Mesodermal cell (in vitro differentiated cells): ENCODE results near the gene RGS3.

Experiments
- H3K27ac ChIP-seq: 2 replicates; pipeline ENCODE4 v1.7.0; 2013; ENCODE audit warnings: mild to moderate bottlenecking, low read depth, low read length, moderate library complexity; ENCODE audit not compliant: severe bottlenecking
- H3K36me3 ChIP-seq: 2 replicates; pipeline ENCODE4 v1.7.1; 2013; ENCODE audit warnings: mild to moderate bottlenecking, low read length, moderate library complexity; ENCODE audit not compliant: control insufficient read depth, insufficient read depth
- H3K4me1 ChIP-seq: one replicate; pipeline ENCODE4 v1.7.1; 2013; ENCODE audit warnings: mild to moderate bottlenecking, low read length; ENCODE audit not compliant: insufficient read depth, control insufficient read depth, poor library complexity, severe bottlenecking
- H3K4me3 ChIP-seq: 2 replicates; pipeline ENCODE4 v1.7.0; 2013; ENCODE audit warnings: low read length, control low read depth, mild to moderate bottlenecking; ENCODE audit not compliant: insufficient read depth, poor library complexity, severe bottlenecking; ENCODE audit errors: extremely low read depth
- H3K9me3 ChIP-seq: 2 replicates; pipeline ENCODE4 v1.7.1; 2013; ENCODE audit warnings: mild to moderate bottlenecking, low read length, moderate library complexity; ENCODE audit not compliant: control insufficient read depth
- WGBS, 2 experiments: methylation state at CpG; one replicate each; pipeline ENCODE4 v1.1.5; 2013; ENCODE audit warnings: missing lambda C conversion rate in 2 of 2; ENCODE audit not compliant: insufficient coverage in 2 of 2; 5-methylcytosine and 5-hydroxymethylcytosine counted together

RGS3 gene

DNA sequence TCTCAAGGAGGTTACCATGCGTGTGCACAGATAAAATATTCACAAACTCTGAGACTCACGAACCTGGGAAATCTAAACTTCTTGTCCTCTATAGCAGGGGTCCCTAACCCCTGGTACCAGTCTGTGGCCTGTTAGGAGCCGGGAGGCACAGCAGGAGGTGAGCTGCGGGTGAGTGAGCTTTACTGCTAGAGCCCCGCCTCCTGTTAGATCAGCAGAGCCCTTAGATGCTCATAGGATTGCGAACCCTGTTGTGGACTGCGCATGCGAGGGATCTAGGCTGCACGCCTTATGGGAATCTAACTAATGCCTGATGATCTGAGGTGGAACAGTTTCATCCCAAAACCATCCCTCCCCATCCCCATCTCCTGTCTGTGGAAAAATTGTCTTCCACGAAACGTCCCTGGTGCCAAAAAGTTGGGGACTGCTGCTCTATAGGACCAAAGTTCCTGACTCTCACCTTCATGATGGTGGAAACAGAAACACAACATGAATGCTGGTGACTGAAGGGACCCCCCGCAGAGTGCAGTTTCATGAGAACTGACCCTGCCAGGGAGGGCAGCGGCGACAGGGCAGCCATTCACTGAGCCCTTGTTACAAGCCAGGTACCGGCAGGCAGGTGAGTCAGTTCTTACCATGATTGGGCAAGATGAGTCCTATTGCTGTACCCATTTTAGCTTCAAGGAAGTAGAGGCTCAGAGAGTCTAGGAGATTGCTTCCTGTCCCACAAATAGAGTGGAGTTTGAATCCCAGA lies 181.9 kb downstream of the RGS3 start:
- H3K9me3 ChIP-seq, result no peaks in the 10 kb centered on the region
- 46 to 49% methylated on average over 12 of the region's 15 CpGs for whole genome bisulfite sequencing, 2 experiments
- H3K4me1 ChIP-seq, result peaks cover 5% of the 10 kb centered on the region
- no peak overlapping the region for H3K27ac ChIP-seq
- H3K4me3 ChIP-seq, result no peak overlapping the region
- H3K36me3 ChIP-seq, result no peaks in the 10 kb centered on the region

DNA sequence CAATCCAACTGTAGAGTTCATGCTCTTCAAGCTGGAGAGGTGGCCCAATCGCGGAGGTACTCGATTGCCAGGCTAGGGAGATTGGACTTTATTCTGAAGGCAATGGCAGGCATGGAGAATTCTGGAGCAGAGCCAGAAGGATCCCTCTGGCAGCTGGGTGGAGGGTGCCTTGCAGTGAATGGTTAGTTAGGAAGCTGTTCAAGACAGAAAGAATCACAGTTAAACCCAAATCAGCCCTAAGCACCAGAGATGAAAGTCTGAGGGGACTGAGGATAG lies 182.4 kb downstream of the RGS3 start:
- 72 to 93% methylated on average over 3 of the region's 3 CpGs for WGBS, 2 experiments
- Histone ChIP-seq H3K4me3 (no peak overlapping the region), H3K27ac (no peak overlapping the region), H3K4me1 (peaks cover 10% of the 10 kb centered on the region), H3K36me3 (no peaks in the 10 kb centered on the region), H3K9me3 (no peaks in the 10 kb centered on the region)

DNA sequence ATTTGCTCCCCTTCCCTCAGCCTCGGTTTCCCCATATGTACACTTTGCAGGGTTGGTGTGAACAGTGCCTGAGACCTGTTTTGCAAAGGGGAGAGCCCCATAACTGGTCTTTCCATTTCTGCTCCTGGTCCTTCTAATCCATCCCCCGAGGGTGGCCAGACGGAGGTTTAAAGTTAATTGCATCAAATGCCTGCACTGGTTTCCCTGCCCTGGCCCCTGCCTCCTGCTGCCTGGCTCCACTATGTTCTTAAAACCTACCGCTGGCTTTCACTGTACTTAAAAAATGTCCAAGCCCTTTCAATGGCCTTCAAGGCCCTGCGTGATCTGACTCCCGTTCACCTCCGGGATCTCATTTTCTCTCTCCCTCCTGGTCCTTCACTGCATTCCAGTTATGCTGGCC lies 183.0 kb downstream of the RGS3 start:
- H3K4me3 ChIP-seq, result no peak overlapping the region
- H3K9me3 ChIP-seq, result no peaks in the 10 kb centered on the region
- no peaks in the 10 kb centered on the region for H3K36me3 ChIP-seq
- WGBS, 2 experiments, result 89 to 90% methylated on average over 6 to 7 of the region's 7 CpGs
- peaks cover 13% of the 10 kb centered on the region for H3K4me1 ChIP-seq
- no peak overlapping the region for H3K27ac ChIP-seq
